ENCODE results near the gene HDGFL1. TPM values are rescaled to one million over a fixed set of nuclear protein-coding genes. Genes with fewer than 3 reads are reported as not detected.

The HDGFL1 gene
- total RNA-seq, 1 donor from 2014 or later: not detected

GRCh38 chr6:22568854-22569253 lies 512 bp upstream of the HDGFL1 start:
- H3K27me3 Mint-ChIP-seq (ENCODE audit: insufficient read depth): no peaks in the 10 kb centered on the region
- H3K36me3 Mint-ChIP-seq (ENCODE audit: low read depth): no peaks in the 10 kb centered on the region
- H3K4me3 Mint-ChIP-seq: no peak overlapping the region
- no peaks in the 10 kb centered on the region for H3K4me1 Mint-ChIP-seq (ENCODE audit: low read depth)
- H3K9me3 Mint-ChIP-seq: peaks cover 4% of the 10 kb centered on the region
- intact Hi-C loops (cut with micrococcal nuclease): no loop called here
- no peak overlapping the region for H3K27ac Mint-ChIP-seq
- DNase-seq (ENCODE audit: low spot score): no peak

DNA sequence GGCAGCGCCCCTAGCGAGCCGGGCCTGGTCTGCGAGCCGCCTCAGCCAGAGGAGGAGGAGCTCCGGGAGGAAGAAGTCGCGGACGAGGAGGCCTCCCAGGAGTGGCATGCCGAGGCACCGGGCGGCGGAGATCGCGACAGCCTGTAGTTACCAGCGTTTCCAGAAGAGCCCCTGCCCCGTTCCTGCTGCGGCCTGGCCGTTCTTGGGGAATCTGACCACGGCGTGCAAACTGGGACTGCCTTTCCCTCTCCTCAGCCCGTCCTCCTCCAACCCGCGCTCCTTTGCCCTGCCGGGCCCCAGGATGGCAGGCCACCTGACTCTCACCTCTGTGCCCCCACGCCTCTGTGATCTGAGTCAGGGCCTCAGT lies 802 bp downstream of the HDGFL1 start:
- intact Hi-C loops (cut with micrococcal nuclease): no loop called here
- Mint-ChIP-seq H3K36me3 (ENCODE audit: low read depth) (no peaks in the 10 kb centered on the region), H3K4me1 (ENCODE audit: low read depth) (no peaks in the 10 kb centered on the region), H3K27me3 (ENCODE audit: insufficient read depth) (no peaks in the 10 kb centered on the region), H3K27ac (no peak overlapping the region), H3K9me3 (peaks cover 4% of the 10 kb centered on the region), H3K4me3 (no peak overlapping the region)
- no peak for DNase-seq (ENCODE audit: low spot score)

- no peaks in the 10 kb centered on the region for H3K36me3 Mint-ChIP-seq (ENCODE audit: low read depth)
- no peak for DNase-seq (ENCODE audit: low spot score)
- H3K27me3 Mint-ChIP-seq (ENCODE audit: insufficient read depth): no peaks in the 10 kb centered on the region
- intact Hi-C loops (cut with micrococcal nuclease): no loop called here
- H3K4me1 Mint-ChIP-seq (ENCODE audit: low read depth): no peaks in the 10 kb centered on the region
- no peak overlapping the region for H3K27ac Mint-ChIP-seq
- peaks cover 4% of the 10 kb centered on the region for H3K9me3 Mint-ChIP-seq
- no peak overlapping the region for H3K4me3 Mint-ChIP-seq
Observed at GRCh38 chr6:22575190-22575589, 5.8 kb downstream of the HDGFL1 start.

DNA sequence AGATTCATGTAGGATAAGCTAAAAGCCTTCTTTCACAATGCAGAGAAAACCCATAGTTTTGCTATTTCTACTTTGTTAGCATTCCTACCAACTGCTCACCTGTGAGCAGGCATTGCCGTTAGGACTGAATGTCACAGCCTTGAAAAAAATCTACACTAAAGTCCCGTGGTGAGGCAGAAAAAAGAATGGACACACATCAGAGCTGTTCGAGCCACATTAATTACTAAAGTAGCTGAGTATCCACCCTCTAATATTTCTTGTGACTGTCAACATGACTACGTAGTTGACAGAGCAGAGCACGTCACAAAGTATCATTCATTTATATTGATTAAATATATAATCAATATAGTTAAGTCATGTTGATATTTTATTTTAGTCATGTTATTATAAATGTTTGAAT lies 10.1 kb downstream of the HDGFL1 start:
- Mint-ChIP-seq H3K9me3 (no peaks in the 10 kb centered on the region), H3K27me3 (ENCODE audit: insufficient read depth) (no peaks in the 10 kb centered on the region), H3K36me3 (ENCODE audit: low read depth) (no peaks in the 10 kb centered on the region), H3K4me1 (ENCODE audit: low read depth) (no peaks in the 10 kb centered on the region), H3K27ac (no peak overlapping the region), H3K4me3 (no peak overlapping the region)
- DNase-seq (ENCODE audit: low spot score): no peak
- intact Hi-C loops (cut with micrococcal nuclease): no loop called here

GRCh38 chr6:22580337-22580736 lies 11.0 kb downstream of the HDGFL1 start:
- no peaks in the 10 kb centered on the region for H3K36me3 Mint-ChIP-seq (ENCODE audit: low read depth)
- DNase-seq (ENCODE audit: low spot score): no peak
- H3K9me3 Mint-ChIP-seq: no peaks in the 10 kb centered on the region
- no peak overlapping the region for H3K27ac Mint-ChIP-seq
- no peaks in the 10 kb centered on the region for H3K27me3 Mint-ChIP-seq (ENCODE audit: insufficient read depth)
- no peak overlapping the region for H3K4me3 Mint-ChIP-seq
- no peaks in the 10 kb centered on the region for H3K4me1 Mint-ChIP-seq (ENCODE audit: low read depth)
- intact Hi-C loops (cut with micrococcal nuclease): no loop called here

- no peaks in the 10 kb centered on the region for H3K36me3 Mint-ChIP-seq (ENCODE audit: low read depth)
- H3K27ac Mint-ChIP-seq: no peak overlapping the region
- H3K4me1 Mint-ChIP-seq (ENCODE audit: low read depth): no peaks in the 10 kb centered on the region
- H3K27me3 Mint-ChIP-seq (ENCODE audit: insufficient read depth): no peaks in the 10 kb centered on the region
- H3K4me3 Mint-ChIP-seq: no peak overlapping the region
- intact Hi-C loops (cut with micrococcal nuclease): no loop called here
- no peaks in the 10 kb centered on the region for H3K9me3 Mint-ChIP-seq
- DNase-seq (ENCODE audit: low spot score): no peak
Observed at GRCh38 chr6:22582417-22583205, 13.2 kb downstream of the HDGFL1 start.

DNA sequence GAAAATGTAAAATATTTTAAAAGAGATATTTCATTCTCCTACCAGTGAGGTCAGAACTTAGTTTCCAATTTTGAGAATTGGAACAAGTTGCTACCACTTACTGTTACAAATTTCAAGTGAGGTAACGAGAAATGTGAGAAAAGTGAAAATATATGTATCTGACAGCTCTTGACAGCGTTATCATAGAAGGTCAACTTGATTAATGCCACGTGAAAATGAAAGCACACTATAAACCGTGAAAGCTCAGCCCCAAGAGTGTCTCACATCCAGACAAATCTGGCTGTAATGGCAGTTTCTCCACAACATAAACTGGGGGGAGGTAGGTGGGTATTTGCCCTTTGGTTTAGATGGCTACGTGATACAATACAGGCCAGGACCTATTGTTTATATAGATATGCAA lies 13.9 kb downstream of the HDGFL1 start:
- intact Hi-C loops (cut with micrococcal nuclease): no loop called here
- H3K27ac Mint-ChIP-seq: no peak overlapping the region

GRCh38 chr6:22583927-22584326 lies 14.6 kb downstream of the HDGFL1 start:
- Mint-ChIP-seq H3K36me3 (ENCODE audit: low read depth) (no peaks in the 10 kb centered on the region), H3K27me3 (ENCODE audit: insufficient read depth) (no peaks in the 10 kb centered on the region), H3K9me3 (no peaks in the 10 kb centered on the region), H3K4me1 (ENCODE audit: low read depth) (no peaks in the 10 kb centered on the region), H3K27ac (no peak overlapping the region), H3K4me3 (no peak overlapping the region)
- intact Hi-C loops (cut with micrococcal nuclease): no loop called here
- DNase-seq (ENCODE audit: low spot score): no peak

More for the DNA sequence above, 13.9 kb downstream of the HDGFL1 start:
- no peak for DNase-seq (ENCODE audit: low spot score)
- Mint-ChIP-seq H3K4me1 (ENCODE audit: low read depth) (no peaks in the 10 kb centered on the region), H3K27me3 (ENCODE audit: insufficient read depth) (no peaks in the 10 kb centered on the region), H3K4me3 (no peak overlapping the region), H3K9me3 (no peaks in the 10 kb centered on the region), H3K36me3 (ENCODE audit: low read depth) (no peaks in the 10 kb centered on the region)

- no peaks in the 10 kb centered on the region for H3K9me3 Mint-ChIP-seq
- no peaks in the 10 kb centered on the region for H3K36me3 Mint-ChIP-seq (ENCODE audit: low read depth)
- no peaks in the 10 kb centered on the region for H3K27me3 Mint-ChIP-seq (ENCODE audit: insufficient read depth)
- no peak overlapping the region for H3K27ac Mint-ChIP-seq
- H3K4me3 Mint-ChIP-seq: no peak overlapping the region
- no peaks in the 10 kb centered on the region for H3K4me1 Mint-ChIP-seq (ENCODE audit: low read depth)
- no peak for DNase-seq (ENCODE audit: low spot score)
- intact Hi-C loops (cut with micrococcal nuclease): no loop called here
Observed at GRCh38 chr6:22589118-22589517, 19.8 kb downstream of the HDGFL1 start.

DNA sequence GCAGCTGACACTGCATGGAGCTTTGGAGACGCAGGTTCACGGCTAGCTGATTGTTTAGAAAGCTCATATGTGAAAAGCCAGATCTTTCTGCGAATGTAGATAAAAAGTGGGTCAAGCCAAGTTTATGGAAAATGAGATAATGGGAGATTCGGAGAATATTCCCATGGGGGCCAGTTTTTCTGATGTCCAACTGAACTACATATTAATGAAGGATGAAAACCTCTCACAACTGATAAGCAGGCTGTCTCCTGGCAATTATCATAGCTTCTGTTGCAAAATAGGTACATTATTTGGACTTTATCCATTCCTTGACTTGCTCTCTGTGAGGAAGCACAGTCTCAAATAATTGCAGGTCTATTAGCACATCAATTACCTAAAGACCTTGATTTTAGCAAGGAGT lies 21.1 kb downstream of the HDGFL1 start:
- H3K4me1 Mint-ChIP-seq (ENCODE audit: low read depth): no peaks in the 10 kb centered on the region
- no peaks in the 10 kb centered on the region for H3K9me3 Mint-ChIP-seq
- DNase-seq (ENCODE audit: low spot score): no peak
- intact Hi-C loops (cut with micrococcal nuclease): no loop called here
- H3K4me3 Mint-ChIP-seq: no peak overlapping the region
- no peak overlapping the region for H3K27ac Mint-ChIP-seq
- no peaks in the 10 kb centered on the region for H3K36me3 Mint-ChIP-seq (ENCODE audit: low read depth)
- no peaks in the 10 kb centered on the region for H3K27me3 Mint-ChIP-seq (ENCODE audit: insufficient read depth)

DNA sequence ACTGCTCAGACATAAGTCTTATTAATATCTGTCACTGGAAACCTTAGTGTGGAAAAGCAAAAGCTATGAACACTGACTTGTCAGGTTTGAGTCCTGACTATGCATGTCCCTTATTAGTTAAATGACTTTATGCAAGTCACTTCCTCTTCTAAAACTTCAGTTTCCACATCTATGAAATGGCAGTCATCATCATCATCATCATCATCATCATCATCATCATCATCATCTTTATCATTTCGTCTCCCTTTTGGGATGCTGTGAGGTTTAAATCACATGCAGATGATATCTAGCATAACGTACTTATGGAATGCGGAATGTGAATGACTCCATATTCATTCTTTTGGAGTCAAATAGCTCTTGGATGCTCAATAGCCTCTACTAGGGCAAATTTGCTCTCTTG lies 24.5 kb downstream of the HDGFL1 start:
- no peaks in the 10 kb centered on the region for H3K27me3 Mint-ChIP-seq (ENCODE audit: insufficient read depth)
- no peaks in the 10 kb centered on the region for H3K4me1 Mint-ChIP-seq (ENCODE audit: low read depth)

GRCh38 chr6:22596011-22596410 lies 26.6 kb downstream of the HDGFL1 start:
- Mint-ChIP-seq H3K4me1 (ENCODE audit: low read depth) (no peaks in the 10 kb centered on the region), H3K27me3 (ENCODE audit: insufficient read depth) (no peaks in the 10 kb centered on the region), H3K9me3 (no peaks in the 10 kb centered on the region), H3K4me3 (no peak overlapping the region), H3K36me3 (ENCODE audit: low read depth) (no peaks in the 10 kb centered on the region), H3K27ac (no peak overlapping the region)
- intact Hi-C loops (cut with micrococcal nuclease): no loop called here
- DNase-seq (ENCODE audit: low spot score): no peak

More for the DNA sequence above, 24.5 kb downstream of the HDGFL1 start:
- intact Hi-C loops (cut with micrococcal nuclease): no loop called here
- H3K27ac Mint-ChIP-seq: no peak overlapping the region
- no peaks in the 10 kb centered on the region for H3K9me3 Mint-ChIP-seq
- H3K4me3 Mint-ChIP-seq: no peak overlapping the region
- no peaks in the 10 kb centered on the region for H3K36me3 Mint-ChIP-seq (ENCODE audit: low read depth)
- no peak for DNase-seq (ENCODE audit: low spot score)

DNA sequence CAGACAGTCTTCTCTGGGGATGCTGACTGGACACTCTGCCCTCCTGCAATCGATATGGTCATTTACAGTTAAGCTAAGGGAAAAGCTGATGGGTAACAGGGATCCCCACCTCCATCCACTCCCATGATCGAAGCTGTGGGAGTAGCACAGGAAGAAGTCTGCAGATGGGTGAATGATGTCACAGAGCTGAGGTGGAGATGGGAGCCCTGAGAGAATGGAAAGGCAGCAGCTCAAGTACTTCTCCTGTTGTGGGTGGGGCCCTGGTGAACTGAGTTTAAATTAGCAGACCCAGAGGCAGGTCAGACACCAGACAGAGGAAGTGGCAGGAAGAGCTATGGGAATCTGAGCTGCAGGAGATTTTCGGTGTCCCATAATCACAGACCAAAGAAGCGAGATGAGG lies 29.0 kb downstream of the HDGFL1 start:
- no peaks in the 10 kb centered on the region for H3K36me3 Mint-ChIP-seq (ENCODE audit: low read depth)
- no peak for DNase-seq (ENCODE audit: low spot score)
- no peak overlapping the region for H3K27ac Mint-ChIP-seq
- peaks cover 4% of the 10 kb centered on the region for H3K9me3 Mint-ChIP-seq
- no peaks in the 10 kb centered on the region for H3K4me1 Mint-ChIP-seq (ENCODE audit: low read depth)
- intact Hi-C loops (cut with micrococcal nuclease): no loop called here
- no peaks in the 10 kb centered on the region for H3K27me3 Mint-ChIP-seq (ENCODE audit: insufficient read depth)
- no peak overlapping the region for H3K4me3 Mint-ChIP-seq

DNA sequence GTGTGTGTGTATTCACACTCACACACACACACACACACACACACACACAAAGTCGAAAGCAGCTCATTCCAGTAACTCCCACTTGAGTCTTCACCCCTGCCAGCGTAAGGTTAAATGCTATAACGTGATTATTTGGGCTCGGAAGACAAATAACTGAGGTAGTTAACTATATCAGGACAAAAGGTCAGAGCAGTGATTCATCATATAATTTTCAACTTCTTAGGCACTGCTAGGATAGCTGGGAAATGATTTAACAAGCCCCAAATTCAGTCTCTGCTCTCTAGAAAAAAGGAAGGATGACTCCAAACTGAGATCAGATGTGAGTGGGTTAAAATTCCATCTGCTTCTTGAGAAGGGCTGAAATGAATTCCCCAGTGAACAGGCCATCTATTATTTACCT lies 30.7 kb downstream of the HDGFL1 start:
- Mint-ChIP-seq H3K36me3 (ENCODE audit: low read depth) (no peaks in the 10 kb centered on the region), H3K27me3 (ENCODE audit: insufficient read depth) (no peaks in the 10 kb centered on the region), H3K4me1 (ENCODE audit: low read depth) (no peaks in the 10 kb centered on the region), H3K4me3 (no peak overlapping the region), H3K27ac (no peak overlapping the region), H3K9me3 (peaks cover 4% of the 10 kb centered on the region)
- intact Hi-C loops (cut with micrococcal nuclease): no loop called here
- DNase-seq (ENCODE audit: low spot score): no peak

Measured in activated T-helper 1 cell treated with anti-CD3 and anti-CD28 coated beads, Interleukin-12 subunit alpha, Interleukin-12 subunit beta, Interleukin-2, Interleukin-4 antibody, amounts not matched to agents 30 ng/mL and 10 ng/mL and 1 ng/mL, durations not matched to agents 14 hours and 24 hours and 36 hours (primary cell).